Stimulated activated CD4-positive, alpha-beta T cell treated with anti-CD3 and anti-CD28 coated beads, Interleukin-4, amount 100 ng/mL, for 1 hour (primary cell): ENCODE data around the gene CXXC5.

Source experiments
- DNase-seq: peaks from one replicate; pipeline ENCODE4 v3.0.0-alpha.2; 2020

Gene CXXC5

DNA sequence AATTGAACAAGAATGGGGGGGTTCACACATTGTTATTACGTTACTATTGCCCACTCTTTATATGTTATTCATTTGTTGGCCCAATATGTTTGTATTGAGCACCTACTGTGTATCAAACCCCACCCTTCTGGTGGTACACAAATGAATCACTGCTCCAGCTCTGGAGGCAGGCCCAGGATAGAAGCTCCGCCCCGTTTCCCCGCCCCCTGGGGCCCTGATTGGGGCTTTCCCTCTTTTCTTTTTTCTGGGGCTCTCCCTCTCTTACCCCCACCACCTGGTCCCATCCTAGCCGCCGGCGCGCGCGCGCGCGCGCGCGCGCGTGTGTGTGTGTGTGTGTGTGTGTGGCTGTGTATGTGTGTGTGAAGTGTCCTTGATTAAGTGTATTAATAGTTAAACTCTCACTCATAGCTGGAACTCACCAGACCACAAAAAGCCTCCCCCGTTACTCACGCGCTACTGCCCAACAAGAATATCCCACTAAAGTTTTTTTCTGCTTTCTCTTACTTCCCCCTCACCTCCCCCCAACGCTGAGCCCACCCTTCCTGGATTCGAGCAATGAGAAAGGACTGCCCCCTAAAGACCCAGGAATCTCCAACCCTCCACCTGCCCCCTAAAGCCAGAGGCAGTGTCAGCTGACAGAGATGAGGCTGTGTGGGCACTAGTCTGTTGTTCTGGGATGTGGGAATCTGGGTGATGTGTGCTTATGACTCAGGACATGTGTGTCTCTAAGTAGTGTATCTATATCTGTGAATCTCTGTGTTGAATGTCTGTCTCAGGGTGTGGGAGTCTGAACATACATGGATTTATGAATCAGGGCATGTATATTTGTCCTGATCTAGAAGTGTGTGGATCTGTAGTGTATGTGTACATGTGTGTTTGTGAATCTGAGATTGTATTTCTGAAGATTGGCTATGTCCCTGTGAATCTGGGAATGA lies 4.0 kb downstream of the CXXC5 start:
- DNase-seq = peak; percentile 57

DNA sequence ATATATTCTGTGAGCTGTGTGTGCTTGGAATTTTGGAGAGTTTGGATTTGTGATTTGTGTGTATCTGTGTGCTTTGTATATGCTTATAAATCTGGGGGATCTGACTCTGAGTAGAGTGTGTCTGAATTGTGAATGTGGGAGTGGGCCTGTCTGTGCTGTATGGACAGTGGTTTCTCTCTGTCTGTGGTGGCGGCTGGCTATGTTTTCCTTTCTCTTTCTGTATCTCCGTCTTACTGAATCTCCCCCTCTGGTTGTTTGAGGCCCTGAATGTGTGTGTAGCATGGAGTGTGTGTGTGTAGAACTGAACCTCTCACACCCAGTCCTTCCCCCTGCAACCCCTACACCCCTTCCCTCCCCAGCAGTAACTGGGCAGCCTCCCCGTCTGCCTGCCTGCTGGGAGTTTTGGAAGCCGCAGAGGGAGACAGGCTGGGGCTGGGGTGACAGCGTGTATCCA lies 4.7 kb downstream of the CXXC5 start:
- DNase-seq = no peak

DNA sequence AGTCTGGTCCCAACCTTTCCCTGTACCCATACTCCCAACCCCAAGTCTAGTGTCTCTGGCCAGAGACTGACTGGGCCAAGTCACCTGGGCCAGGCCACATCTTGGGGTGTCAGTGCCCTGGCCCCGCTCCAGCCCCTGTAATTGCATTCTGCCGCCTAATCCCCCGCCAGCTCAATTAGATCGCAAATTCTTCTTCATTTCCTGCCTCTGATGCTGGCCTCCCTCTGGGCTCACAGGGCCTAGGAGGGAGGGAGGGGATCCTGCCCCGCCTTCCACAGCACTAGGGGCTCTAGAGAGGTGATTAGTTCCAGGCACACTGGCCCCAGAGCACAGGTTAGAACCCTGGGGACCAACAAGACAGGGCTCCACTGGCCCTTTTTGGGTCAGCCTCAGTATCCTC lies 5.5 kb downstream of the CXXC5 start:
- DNase-seq = no peak

DNA sequence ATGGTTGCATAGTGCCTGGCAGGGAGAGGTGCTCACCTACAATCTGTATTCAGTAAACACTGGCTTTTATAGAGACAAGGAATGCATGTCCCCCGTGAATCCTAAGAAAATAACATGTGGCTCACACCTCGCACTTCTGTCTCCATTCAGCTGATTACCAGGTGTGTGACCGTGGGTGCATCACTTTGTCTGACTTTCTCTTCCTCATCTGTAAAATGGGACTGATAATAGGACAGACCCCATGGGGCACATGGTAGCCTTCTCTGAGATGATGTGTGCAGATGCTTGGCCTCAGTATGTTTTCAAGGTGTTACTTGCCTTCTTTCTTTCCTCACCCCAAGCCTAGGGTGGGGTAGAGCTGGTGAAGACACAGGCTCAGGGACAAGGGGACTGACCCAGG lies 6.3 kb downstream of the CXXC5 start:
- DNase-seq = no peak

DNA sequence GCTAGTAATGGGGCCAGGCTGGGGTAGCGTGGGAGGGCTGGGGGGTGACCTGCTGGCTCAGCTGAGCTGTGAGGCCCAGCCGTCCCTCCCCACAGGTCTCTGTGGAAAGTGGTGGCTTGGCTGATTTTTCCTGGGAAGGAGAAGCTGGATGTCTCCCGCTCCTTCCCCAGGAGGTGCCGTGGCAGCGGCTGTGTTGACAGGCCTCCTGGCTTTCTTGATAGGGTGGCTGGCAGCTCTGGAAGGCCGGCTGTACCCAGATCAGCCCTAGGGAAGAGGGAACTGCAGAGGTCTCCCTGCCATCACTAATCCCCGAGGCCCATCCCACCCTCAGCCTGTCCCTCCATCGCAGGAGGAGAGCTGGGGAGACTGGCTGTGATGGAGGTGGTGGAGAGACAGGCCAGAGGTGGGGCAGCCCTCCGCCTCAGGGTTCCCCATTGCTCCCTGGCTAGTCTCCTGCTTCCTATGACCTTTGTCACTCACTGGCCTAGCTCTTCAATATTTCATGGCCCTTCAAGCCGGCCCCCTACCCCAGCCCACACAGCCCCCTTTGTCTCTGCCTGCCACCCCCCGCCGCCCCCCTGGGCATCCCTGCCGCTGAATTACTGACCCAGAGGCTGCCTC lies 6.8 kb downstream of the CXXC5 start:
- DNase-seq = no peak

DNA sequence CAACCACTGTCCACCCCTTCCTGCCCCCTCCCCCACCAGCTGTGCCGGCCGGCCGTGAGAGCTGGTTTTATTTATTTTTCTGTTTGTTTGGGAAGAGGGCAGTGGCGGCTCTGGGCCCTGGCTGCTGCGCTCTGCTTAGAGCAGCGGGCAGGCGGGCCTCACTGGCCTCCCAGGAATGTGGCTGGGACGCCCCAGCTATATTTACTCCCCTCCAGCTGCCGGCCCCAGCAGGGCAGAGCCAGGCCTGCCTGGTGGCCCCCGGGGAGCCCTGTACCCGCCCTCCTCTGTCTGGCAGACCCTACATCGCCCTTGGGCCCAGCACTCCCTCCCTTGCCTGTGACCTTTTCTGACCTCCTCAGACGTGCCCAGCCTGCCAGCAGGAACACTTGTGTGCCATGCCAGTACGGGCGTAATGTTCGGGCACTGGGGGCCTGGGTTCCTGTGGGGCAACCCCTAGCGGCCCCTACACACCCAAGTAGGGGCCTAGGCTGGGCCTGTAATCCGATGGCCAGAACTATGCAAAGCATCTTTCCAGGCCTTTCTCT lies 7.7 kb downstream of the CXXC5 start:
- DNase-seq = no peak

DNA sequence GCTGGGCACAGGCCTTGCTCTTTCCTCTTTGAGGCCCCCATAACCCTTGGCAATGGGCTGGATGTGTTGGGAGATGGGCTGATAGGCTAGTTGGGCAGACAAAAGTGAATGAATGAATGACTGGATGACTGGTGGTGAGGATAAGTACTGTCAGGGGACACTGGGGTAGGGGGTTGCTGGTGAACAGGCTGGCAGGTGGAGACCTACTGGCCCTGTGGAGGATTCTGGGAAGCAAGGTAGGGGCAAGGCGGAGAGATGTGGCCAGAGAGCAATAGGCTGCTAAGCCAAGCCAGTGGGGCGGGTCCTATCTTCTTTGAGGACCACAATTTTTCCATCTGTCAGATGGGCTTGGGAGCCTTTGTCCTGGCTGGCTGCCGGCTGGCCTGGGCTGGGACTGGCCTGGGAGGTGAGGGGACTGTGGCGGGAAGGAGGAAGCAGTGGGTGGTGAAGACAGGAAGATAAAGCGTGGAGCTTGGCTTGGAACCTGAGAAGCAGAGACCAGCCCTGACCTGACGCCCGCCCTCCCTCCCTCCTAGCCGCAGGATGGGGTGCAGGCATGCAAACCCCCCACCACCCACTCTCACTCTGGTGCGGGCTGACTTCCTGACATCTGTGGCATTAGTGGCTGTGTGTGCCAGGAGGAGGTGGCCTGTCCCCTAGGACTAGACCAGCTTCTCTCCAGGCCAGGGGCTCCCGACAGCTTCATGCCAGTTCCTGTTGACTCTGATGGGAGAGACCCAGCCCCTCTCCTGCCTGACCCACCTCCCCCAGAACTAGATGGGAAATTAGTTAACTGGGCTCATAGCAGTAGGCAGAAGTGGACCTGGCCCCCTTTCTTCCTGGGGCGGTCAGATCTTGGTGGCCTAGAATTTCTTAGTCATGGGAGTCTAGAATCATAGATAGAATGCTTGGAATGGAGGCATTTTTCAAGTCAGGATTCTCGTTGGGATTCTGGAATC lies 9.5 kb downstream of the CXXC5 start:
- no peak for DNase-seq

DNA sequence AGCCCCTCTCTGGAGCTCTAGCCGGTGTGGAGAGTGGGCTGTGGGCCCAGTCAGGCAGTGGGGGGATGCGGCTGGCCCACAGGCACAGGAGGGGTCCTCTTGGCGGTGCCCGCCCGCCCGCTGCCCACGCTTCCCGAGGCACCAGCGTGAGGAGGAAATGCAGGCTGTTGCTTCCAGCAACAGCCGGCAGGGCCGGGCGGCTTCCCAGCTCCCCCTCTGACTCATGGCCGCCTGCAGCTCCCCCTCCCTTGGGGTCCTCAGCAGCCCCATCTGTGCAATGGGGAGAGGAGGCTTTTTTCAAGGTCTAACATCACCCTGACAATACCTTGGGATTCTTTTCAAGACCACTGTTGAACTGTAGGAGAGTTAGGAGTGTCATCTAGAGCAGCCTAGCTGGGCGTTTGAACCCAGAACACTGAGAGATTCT lies 10.4 kb downstream of the CXXC5 start:
- no peak for DNase-seq

DNA sequence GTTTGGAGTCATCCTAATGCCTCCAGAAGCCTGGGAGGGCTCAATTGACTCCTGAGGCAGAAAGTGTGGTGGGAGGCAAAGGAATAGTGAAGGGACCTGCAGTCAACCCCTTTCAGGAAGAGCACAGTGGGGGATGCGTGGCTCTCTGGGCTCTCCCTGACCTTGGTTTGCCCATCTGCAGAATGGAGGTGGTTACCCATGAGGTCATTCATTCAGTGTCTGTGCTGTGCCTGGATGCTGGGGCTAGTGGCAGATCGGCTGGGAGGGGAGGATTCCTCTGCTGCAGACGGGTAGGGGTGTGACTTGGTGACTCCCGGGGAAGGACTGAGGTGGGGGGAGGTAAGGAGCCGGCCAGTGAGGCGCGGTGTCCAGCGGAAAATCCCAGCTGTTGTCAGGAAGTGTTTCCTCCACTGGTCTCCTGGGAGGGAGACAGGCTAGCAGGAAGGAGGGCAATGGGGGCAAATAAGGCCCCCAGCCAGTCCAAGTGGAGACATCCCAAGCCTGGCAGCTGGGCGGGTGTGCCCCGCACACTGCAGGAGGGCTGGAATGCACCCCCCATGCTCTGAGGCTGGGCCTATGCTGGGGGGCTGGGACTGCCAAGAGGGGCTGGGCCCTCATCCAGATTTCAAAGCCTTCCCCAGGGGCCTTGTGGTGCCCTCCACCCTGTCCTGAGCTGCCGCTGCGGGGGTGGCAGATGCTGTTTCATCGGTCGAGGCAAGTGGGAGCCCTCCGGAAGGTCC lies 10.9 kb downstream of the CXXC5 start:
- DNase-seq = no peak

DNA sequence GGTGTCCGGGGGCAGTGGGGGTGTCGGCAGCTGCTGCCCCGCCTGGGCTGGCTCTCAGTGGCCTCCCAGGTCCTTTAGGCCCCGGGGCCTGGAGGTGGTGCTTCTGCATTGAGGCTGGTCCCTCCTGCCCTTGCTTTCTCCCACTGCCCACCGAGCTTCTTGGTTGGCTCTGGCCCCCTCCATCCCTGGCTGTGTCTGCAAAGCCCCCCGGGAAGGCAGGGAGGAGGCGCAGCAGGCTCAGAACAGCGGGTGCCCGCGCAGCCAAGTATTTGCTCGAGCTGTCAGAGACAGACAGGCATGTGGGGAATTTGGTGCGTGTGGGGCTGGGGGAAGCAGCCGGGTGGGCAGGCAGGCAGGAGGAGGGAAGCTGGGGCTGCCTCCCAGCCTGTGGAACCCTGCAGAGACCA lies 11.5 kb downstream of the CXXC5 start:
- DNase-seq = no peak

DNA sequence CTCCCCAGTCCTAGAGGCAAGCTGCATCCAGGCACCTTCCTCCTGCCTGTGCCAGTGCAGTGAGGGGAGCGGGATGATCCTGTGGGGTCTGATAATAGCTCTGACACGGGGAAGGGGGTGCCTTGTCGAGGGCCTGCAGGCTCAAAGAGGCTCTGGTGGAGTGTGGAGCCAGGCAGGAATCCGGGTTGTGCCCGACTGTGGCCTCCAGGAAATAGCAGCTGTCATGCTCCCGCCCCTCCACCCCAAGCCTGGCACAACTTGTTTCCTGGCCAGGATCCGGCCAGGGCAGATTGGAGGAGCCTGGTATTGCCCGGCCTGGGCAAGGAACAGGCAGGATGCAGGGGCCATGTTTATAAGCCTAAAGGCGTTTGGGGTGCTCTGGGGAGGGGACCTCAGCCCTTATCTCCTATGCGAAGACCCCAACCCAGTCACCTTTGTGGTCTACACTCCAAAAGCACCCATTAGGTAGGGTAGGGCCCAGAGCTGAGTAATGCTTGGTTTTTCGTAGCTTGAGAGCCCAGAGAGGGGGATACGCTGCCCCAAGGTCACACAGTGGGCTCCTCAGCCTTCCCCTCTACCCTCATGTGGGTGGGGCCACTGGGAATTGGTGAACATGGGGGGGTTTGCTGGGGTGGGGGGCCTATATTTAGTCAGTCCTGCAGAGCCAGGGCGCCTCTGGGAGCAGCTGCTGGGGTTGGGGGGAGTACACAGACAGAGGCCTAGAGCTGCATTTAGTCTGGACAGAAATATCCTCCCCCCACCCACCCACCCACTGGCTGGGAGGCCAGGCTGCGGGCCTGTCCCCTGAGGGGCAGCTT lies 12.2 kb downstream of the CXXC5 start:
- DNase-seq = no peak

DNA sequence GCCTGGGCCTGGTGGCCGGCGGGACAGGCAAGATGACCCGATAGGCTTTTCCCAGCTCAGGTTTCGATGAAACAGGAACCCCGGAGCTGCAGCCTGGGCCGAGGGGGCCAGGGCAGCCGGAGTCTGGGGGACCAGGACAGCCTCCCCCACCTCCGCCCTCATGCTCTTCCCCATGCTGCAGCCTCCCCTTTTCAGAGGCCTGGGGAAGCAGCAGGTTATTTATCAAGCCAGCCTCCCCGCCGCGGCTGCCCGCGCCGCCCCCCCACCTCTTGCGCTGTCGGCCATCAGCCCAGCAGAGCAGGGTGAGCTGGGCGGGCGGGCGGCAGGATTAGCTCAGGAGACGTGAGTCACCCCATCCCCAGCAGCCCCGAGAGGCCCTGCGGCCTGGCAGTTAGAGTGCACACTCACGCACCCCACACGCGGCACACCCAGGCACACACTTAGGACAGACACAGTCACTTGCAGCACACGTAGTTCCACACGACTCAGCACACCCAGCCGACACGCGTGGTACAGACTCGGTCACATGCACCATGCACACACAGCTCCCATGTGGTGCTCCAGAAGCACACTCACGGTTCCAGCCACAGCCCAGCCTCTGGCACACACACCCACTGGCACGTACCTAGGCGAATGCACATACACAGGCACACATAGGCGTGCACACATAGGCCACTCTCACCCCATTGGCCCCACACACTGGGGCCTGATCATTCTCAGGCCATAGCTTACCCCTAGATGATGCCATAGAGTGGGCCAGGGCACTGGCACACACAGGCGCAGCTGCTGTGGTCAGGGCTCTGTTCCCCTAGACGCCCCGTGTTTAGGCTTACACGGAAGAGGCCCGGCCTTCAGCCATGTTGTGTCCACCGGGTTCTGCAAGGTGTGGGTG lies 13.0 kb downstream of the CXXC5 start:
- no peak for DNase-seq

DNA sequence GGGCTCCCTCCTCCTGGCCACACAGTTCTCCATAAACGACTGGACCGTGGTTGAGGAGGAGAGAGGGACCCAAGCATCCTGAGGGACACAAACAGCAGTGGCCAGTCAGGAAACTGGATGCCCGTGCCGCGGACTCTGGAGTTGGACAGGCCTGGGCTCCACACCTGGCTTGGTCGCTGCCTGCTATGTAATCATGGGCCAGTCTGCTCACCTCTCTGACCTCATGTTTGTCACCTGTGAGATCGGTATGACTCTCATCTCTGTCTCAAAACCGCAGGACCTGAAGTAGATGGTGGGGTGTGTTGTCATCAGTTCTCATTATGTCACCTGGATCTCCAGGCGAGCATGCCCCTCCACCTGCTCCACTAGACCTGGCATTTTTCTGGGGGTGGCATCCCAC lies 14.5 kb downstream of the CXXC5 start:
- DNase-seq = no peak

DNA sequence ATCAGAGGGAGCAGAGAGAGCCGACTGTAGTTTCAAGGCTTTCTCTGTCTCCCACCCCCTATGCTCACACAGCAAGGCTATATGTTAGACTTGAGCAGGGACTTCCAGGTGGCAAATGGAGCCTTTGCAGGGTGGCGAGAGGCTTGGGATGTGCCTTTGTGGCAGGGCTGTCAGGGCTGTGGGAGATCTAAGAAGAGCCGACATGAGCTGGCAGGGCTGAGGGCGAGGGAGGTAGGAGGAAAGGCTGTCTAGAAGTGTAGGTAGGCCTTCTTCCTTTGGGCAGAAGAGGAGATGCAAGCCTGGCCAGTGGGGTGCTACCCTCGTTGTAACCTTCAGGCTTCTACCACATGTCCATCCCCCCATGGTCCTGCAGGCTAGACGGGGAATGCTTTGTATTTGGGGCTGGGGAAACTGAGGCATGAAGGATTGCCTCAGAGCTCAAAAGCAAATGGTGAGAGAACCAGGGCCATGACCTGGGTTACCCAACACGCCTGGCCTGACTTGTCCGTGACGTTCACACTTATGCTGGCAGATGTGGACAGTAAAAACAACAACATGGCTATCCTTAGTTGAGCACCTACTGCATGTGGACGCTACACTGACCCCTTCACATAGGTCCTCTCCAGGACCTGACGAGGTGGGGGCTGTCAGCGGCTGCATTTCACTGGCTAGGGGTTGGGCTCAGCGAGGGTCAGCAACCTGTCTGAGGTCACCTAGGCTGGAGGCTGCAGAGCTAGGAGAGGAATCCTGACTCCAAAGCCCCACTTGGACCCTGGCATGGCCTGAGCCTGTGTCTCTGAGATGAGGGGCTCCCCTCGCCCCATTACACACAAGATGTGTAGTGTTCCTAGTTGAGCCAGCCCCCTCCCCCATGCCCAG lies 15.3 kb downstream of the CXXC5 start:
- DNase-seq = no peak

DNA sequence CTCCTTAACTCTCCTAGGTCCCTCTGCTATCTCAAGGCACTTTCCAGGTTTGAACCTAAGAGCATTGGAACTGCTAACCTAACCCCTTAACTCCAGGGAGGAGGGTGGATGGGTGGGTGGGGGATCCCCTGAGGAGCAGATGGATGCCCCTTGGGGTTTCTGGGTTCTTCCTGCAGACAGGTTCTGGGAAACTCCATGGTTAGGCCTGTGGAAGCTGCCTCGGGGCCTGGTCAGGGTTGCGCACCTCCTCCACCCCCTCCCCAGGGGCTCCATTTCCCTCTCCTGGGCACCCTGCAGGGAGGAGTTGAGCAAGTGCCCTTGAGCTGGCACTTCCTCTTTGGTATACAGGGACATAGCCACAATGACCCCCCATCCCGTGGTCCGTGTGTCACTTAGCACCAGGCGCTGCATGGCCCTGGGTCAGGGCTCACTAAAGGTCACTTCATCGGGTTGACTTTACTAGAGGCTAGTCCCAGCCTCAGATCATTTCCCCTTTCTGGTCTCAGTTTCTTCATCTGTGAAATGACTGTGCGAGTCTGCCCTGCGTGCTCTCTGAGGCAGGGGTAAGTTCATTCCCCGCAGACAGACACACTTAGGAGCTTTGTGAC lies 16.0 kb downstream of the CXXC5 start:
- no peak for DNase-seq

DNA sequence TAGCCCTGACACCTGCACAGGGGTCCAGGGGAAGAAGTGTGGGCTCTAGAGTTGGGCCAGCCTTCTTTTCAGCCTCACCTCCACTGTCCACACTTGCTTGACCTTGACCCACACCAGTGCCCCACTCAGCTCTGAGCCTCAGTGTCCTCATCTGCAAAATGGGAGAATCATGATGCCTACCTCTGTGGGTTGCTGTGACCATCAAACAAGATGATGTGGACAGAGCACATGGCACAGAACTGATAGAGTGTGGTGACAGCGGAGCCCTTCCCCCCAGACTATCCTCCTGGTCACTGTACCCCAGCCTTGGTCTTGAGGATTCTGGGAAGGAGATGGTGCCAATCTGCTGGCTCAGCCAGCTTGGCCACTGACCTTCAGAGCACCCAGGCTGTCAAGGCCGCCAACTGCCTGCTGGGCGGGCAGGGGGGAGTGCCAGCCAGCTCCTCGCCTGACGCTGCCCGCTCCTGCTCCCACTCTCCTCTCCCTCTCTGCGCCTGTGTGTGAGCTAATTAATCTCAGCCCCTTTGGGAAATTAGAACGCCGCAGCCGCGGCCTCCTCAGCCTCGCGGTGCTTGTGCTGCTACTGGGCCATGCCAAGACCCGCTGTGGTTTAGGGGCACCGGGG lies 16.7 kb downstream of the CXXC5 start:
- DNase-seq = no peak

DNA sequence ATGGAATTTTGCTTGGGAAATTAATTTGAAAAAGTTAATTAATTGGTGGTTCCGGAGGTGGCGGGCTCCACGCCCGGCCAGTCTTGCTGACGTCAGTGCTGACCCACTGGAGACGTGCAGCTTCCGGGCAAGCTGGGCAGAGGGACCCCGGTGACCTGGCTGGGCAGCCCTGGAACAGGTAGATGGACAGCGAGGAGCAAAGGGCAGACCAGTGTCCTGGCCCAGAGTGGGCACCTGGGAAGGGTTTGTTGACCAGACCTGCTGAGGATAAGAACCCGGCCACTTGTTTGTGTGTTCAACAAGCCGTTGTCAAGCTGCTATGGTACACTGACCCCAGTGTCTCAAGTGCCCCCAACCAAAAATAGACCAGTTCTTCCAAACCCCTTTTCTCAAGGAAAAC lies 17.5 kb downstream of the CXXC5 start:
- no peak for DNase-seq

DNA sequence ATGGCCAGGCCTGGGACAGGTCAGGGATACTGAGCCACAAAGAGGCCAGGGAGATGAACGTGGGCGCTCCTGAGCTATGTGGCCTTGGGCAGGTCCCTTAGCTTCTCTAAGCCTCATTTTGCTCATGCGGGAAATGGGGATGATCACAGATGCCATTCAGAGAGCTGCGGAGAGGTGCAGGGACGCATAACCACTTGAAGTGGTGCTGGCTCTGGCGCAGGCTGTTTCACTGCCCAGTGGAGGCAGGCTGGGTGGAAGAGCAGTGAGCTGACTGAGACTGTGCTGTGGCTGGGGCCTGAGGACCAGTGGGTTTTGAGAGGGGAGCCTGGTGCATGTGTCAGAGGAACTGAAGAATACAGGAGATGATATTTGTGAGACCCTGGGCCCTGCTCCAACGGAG lies 18.4 kb downstream of the CXXC5 start:
- DNase-seq = no peak
